GM18858 (cell line): Measurements from ENCODE around the gene RPL28.

Experiments used
- ATAC-seq: cut with Tn5 transposase; IDR thresholded peaks from one replicate; pipeline ENCODE4 v1.9.1; 2021; ENCODE audit not compliant: unreplicated experiment

RPL28 gene

GRCh38 chr19:55385724-55386492 lies at the start of gene RPL28:
Gene RPL28 (plus strand): TSS chr19:55385932. CDS start chr19:55386358, 426 bp downstream.
- peak; percentile 50 for ATAC-seq

- ATAC-seq = no peak
Observed at GRCh38 chr19:55336101-55336500, 49.6 kb upstream of the RPL28 start.

- ATAC-seq = peak; percentile 64
Observed at GRCh38 chr19:55339105-55339888, 46.4 kb upstream of the RPL28 start, which contains the start of gene KMT5C. Gene KMT5C (plus strand): TSS chr19:55339876. CDS start chr19:55341937, 2,061 bp downstream.

DNA sequence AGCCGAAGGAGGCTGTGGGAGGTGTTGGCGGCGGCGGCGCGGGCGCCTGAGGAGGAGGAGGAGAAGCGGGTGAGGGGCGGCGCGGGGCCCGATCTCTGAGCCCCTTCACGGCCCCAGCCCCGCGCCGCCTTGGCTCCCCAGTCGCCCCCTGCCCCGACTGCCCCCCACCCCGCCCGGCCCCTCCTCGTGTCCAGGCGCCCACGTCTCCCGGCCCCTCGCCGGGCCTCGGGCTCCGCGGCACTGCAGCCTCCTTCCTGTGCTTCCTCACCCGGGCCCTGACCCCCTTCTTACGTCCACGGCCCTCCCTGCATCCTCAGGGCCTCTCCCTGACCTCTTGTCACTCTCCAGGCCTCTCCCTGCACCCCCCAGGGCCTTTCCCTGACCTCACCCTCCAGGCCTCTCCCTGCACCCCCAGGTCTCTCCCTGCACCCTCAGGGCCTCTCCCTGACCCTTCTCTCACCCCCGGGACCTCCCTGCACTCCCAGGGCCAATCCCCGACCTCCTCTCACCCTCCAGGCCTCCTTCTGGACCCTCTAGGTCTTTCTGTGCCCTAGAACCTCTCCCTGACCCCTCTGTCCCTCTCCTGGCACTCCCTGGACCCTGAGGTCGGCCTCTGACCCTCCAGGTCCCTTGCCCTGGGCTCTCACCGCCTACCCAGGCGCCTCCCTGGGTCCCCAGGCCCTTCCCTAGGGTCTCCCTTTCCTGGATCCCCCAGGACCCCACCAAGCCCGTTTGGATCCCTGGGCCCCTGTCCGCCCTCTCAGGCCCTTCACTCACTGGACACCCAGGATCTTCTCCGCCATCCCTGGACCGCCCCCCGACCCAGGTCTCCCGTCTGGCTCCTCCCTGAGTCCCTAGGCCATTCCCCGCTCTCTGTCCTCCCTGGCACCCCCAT lies 45.6 kb upstream of the RPL28 start:
- ATAC-seq = no peak

DNA sequence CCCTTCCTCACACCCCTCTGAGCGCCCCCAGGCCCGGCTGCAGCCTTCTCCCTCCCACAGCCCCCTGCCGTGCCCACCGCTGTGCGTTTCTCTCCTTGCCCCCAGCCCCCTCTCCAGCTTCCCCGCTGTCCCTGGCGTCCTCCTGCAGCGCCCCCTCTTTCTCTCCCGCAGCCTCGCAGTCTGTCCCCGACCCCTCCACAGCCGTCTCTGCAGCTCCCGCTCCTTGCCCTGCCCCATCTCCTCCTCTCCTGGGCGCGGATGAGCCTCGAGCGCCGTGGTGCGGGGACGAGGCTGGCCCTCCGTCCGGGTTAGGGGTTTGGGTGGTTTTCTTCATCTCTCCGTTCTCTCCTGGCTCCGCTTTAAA lies 45.0 kb upstream of the RPL28 start:
- ATAC-seq = no peak

DNA sequence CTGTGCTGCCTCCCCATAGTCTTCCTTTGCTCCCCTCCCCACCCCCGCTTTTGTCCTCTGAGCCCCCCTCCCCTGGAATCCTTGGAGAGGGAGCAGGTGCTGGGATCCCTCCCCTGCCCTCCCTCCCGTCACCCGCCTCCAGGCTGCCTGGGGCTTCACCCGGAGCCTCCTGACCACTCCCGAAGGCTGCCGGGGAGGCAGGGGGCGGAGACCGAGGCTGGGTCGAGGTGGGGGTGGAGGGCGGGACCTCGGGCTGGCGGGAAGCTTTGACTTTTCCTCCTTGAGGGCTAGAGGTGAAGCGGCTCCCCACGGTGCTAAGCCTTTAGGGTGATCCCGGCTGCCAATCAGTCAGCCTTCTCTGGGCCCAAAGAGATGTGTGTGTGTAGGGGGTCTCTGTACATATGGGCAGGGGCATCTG lies 44.6 kb upstream of the RPL28 start:
- ATAC-seq = no peak

GRCh38 chr19:55341595-55342531 lies 43.9 kb upstream of the RPL28 start:
- no peak for ATAC-seq

- ATAC-seq = no peak
Observed at GRCh38 chr19:55344444-55344843, 41.3 kb upstream of the RPL28 start.

DNA sequence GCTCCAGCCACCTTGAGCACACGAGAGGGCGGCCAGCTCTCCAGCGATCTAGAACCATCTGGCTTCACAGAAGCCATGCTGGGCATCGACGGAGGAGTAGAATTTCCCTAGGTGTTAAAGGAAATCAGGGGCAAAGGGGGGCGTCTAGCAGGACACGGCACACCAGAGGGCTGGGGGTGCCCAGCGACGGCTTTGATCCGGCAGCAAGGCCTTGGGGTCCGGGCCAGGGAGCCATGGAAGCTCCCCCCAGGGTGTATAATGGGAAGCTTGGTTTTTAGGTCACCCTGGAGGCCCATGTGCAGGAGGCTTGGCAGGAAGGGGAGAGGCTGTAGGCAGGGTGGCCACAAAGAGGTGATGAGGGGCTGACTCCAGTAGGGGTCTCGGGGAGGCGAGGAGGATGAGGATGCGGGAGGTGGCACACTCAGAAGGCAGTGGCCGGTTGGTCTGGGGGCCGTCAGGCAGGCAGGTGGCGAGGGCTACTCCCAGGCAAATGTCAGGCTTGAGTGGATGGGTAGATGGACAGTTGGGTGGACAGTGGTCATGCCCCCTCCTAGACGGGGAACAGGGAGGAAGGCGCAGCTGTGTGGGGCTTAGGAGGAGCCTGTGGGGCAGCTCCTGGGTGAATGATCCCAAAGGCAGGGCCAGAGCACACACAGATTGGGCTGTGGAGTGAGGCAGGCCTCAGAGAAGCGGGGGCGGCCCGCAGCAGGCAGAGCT lies 40.5 kb upstream of the RPL28 start:
- ATAC-seq = no peak

- no peak for ATAC-seq
Observed at GRCh38 chr19:55345818-55346724, 39.7 kb upstream of the RPL28 start.

GRCh38 chr19:55346725-55347441 lies 38.8 kb upstream of the RPL28 start:
- ATAC-seq = no peak

- ATAC-seq = no peak
Observed at GRCh38 chr19:55347442-55348009, 38.2 kb upstream of the RPL28 start.

- ATAC-seq = no peak
Observed at GRCh38 chr19:55348317-55349034, 37.3 kb upstream of the RPL28 start.

GRCh38 chr19:55350620-55351315 lies 35.0 kb upstream of the RPL28 start:
- no peak for ATAC-seq

- no peak for ATAC-seq
Observed at GRCh38 chr19:55352040-55352439, 33.7 kb upstream of the RPL28 start.

DNA sequence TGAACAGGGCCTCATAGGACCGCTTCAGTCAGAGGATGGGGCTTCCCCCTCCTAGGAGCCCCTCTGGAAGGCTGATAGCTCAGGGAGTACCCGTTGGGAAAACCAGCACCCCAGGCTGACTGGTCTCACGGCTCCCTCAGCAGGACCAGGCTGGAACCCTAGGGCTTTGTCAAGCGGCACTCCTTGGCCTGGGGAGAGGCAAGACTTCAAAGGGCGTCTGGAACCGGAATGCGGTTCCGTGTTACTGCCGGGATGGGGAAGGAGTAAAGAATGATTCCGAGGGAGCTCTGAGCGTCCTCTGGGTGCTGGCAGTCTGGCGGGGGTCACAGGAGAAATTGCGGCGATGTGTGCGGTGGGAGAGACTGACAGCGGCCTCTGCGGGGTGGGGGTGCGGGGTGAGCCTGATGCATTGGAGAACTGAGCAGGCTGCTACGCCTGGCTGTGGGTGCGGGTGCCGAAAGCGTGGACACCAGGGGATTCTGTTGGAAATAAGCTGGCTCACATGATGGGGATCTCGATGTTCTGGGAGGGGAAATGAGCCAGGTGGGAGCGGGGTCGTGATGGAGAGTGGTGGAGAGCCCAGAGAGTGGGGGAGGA lies 33.1 kb upstream of the RPL28 start:
- ATAC-seq = no peak
